GM19193 (cell line): ENCODE results near the gene GNB3.

Source experiments
- POLR2A ChIP-seq: IDR thresholded peaks from 4 replicates; pipeline ENCODE4 v1.6.1; 2011; ENCODE audit not compliant: insufficient read depth, insufficient read length; ENCODE audit errors: extremely low read depth

Gene GNB3

DNA sequence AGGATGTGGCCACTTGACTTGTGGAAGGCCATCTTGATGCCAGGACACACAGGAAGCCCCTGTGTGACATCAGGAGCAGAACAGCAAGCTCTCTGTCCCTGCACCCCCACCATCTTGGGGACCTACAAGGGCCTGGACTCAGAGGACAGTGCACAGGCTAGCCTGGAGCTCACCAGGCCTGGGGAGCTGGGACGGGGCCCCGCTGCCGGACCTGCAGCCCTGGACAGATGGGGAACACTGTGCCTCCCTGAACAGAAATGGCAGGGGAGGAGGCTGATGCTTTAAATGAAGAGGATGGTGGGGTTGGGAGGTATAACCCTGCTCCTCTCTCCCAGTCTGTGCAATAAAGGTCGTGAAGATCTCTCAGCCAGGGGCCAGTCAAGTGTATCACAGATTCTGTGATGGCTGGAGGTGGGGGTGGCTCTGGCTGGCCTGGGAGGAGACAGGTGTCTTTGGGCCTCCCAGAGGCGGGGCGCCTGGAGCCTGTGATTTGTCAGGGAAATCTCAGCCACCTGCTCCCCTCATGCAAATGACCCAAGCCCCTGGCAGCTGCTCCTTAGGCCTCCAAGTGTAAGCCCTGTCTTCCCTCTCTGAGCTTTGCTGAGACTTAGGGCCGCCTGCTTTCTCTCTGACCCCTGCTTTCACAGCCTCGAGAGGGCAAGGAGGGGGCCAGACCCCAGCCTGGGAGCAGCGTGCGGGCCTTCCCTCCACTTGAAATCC, 1.1 kb upstream of the GNB3 start:
- peak; percentile 56 for TF ChIP-seq POLR2A

DNA sequence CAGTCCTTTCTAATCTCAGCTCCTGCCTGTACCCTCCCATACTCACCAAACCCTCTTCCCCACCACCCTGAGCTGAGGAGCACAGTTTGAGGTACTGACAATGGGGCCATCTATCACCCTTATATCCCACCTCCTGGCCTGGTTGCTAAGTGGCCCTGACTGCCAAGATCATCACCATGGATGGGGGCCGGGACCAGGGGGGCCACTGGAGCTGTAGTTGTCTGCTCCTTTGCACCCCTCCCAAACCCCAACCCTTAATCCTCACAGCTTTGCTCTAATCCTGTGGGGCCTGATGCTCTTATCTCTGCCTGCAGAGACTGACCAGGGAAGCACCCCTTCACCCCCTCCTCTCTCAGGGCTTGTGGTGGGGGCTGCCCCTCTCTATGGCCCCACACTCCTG, 395 bp upstream of the GNB3 start:
- TF ChIP-seq POLR2A, result no peak

DNA sequence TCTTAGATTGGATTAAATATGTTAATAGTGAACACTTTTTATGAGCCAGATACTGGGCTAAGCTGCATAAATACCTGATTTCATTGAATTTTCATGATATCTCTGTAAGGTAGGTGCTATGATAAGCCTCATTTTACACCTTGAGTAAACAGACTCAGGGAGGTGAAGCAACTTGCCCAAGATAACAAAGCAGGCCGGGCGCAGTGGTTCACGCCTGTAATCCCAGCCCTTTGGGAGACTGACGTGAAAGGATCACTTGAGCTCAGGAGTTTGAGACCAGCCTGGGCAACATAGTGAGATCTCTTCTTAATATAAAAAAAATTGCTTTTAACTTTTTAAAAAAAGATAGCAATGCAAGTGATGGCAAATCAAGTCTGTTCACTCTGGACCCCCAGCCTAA, 1.4 kb downstream of the GNB3 start:
- TF ChIP-seq POLR2A, result no peak

DNA sequence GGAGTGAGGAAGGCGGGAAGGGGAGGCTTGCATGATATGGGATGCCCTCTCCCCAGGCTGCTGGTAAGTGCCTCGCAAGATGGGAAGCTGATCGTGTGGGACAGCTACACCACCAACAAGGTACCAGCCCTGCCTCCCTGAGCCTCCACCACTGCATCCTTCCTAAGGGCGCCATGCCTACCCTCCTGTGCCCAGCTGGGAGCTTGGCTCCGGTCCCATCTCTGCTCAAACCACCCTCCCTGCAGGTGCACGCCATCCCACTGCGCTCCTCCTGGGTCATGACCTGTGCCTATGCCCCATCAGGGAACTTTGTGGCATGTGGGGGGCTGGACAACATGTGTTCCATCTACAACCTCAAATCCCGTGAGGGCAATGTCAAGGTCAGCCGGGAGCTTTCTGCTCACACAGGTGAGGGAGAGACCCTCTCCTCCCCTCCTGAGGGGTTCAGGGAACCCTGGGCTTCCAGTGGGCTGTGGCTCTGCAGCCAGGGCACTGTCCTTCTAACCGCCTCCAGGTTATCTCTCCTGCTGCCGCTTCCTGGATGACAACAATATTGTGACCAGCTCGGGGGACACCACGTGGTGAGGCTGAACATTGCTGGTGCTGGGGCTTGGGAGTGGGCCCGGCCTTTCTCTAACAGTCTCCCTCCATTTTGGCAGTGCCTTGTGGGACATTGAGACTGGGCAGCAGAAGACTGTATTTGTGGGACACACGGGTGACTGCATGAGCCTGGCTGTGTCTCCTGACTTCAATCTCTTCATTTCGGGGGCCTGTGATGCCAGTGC, 2.6 kb downstream of the GNB3 start:
- TF ChIP-seq POLR2A, result no peak

DNA sequence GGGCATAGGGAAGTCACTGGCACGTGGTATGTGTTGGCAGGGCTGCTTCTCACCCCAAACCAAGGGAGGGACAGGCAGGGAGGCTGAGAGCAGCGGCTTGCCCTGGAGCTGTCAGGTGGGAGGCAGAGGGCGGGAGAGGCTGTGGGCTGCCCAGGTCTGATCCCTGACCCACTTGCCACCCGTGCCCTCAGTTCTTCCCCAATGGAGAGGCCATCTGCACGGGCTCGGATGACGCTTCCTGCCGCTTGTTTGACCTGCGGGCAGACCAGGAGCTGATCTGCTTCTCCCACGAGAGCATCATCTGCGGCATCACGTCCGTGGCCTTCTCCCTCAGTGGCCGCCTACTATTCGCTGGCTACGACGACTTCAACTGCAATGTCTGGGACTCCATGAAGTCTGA, 4.7 kb downstream of the GNB3 start:
- no peak for TF ChIP-seq POLR2A

DNA sequence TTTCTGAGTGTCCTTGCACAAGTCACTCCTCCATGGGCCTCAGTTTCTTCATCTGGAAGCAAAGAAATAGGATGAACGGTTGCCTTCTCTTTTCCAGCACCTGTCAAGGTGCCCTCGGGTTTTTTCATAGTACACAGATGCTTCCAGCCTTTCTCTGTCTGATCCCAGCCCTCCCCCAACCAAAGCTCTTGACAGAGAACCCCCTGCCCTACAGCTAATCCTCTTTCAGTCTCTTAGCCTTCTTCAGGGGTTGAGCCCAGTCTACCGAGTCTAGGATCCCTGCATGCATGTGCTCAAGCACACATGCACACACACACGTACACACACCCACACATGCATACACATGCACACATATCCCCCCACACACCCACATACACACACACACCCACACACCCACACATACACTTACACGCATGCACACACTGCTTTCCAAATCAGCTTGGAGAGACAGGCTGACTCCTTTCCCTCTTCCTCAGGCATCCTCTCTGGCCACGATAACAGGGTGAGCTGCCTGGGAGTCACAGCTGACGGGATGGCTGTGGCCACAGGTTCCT, 5.7 kb downstream of the GNB3 start:
- TF ChIP-seq POLR2A, result no peak

DNA sequence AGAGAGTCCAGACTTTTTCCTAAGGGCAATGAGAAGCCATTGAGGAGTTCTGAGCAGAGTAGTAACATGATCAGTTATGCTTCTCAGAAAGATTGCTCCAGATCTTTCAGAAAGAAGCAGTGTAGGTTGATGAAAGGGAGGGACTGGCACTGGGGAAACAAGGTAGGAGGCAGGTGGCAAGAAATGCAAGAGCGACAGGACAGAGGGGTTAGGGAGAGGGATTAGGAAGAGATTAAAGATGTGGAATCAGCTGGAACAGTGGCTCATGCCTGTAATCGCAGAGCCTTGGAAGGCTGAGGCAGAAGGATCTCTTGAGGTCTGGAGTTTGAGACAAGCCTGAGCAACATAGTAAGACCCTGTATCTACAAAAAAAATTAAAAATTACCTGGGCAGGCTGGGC, 7.0 kb downstream of the GNB3 start:
- no peak for TF ChIP-seq POLR2A

DNA sequence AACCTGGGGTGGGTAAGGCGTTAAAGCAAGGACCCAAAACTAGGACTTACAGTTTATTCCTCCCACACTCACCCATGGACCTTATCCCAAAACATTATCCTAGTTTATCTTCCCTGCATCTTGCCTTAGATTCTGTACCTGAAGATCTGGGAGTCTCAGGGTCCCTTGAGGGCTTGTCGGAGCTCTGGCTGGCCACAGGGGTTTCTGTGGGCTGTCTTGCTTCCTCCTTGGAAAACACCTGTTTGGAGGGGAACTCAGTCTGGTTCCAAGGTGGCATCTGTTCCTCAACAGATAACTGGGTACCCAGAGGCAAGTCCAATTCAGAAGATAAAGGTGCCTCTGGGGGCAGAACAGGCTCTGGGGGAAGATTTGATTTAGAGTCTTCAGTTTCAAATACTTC, 8.7 kb downstream of the GNB3 start:
- no peak for TF ChIP-seq POLR2A

DNA sequence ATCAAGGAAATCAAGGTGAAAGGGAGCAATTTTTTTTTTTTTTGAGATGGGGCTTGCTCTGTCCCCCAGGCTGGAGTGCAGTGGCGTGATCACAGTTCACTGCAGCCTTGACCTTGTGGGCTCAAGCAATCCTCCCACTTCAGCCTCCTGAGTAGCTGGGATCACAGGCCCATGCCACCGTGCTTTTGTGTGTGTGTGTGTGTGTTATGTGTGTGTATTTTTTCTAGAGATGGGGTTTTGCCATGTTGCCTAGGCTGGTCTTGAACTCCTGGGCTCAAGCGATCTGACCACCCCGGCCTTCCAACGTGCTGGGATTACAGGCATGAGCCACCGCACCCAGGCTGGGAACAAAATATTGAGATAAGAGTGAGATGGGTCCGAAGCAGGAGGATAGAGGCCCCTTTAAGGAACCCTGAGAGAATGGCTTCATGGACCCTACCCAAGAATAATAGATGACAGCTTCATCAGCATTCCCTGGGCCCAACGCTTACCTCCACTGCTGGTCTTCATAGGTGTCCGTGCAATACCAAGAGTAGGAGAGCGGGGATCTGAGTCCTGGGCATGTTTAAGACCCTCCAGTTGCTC, 9.3 kb downstream of the GNB3 start:
- no peak for TF ChIP-seq POLR2A

DNA sequence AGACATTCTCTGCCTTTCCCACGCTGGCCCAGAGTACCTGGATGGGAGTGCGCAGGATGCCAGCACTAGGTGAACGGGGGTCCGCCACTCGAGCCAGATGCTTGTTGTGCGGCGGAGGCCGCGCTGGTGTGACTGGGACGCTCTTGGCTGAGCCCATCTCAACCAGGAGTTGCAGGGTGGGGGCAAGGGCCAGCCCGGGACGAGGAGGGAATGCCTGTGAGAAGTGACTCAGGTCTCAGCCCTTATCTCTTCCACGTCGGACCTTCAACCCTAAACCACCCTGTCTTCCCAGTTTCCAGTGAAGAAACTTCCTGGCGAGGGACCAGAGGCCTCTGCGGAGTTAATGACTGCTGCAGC, 10.0 kb downstream of the GNB3 start:
- no peak for TF ChIP-seq POLR2A

DNA sequence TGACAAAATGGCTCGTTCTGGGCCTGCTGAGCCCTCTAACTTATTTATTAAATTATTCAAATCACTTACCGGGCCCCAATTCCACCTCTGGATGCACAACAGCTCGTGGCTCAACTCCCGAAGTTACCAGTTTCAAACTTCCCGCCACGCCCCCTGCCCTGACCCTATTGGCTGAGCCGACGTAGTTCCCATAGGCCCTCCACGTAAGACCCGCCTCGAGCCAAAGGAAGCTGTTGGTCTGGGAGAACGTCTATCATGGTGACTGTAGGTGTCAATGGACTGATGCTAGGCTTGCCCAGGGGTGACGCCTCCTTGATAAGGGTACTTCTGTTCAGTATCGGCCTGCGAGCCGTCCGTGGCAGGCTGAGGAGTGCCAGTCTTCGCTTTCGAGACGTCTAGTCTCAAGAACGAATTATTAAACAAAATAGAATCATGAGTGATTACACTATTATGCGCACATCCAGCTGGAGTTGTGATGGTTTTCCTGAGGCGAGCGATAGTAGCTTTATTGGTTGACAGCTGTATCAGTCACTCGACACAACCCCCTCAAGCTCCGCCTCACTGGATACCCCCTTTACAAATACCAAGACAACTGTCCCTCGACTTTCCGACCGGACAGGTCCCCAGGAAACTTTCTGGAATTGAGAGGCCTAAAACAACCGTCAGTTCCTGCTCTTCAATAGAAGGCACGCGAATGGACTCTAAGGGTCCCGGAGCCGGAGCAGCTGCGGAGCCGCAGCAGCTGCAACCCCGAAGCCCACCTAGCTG, 10.6 kb downstream of the GNB3 start, which contains the start of gene CDCA3:
CDCA3 (minus strand) TSS at position 134 of the 768 bp plus-strand sequence. CDS start 334 bp downstream, outside the sequence.
- peak; percentile 89 for TF ChIP-seq POLR2A

DNA sequence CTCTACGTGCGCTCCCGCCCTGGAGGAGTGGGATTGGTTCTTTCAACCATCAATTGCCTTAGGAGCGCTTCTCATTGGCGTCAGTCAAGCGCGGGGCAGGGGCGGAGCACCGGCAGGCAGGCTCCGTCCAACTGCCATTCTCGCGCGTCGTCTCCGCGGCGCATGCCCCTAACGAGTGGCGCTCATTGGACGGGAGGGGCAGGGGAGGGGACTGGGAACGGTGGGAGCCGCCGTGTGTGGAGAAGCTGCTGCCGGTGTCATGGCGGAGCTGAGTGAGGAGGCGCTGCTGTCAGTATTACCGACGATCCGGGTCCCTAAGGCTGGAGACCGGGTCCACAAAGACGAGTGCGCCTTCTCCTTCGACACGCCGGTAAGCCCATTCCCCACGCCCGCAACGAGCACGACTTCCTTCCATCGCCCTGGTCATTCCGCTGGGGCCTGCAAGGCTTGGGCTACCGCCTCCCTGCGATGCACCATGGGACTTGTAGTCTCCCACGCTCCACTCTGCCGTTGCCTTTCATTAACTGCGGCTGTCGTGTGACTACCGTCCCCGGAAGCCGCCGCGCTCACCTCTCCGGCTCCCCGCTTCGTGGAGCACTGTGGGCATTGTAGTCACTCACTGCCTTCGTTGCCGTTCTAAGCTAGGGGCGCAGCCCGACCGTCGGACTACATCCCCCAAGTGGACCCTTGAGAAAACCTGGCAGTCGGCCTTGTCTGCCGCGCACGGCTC, 11.4 kb downstream of the GNB3 start, which contains the start of gene USP5:
USP5 (plus strand) TSS at position 230 of the 730 bp plus-strand sequence; CDS start at position 260, 30 bp downstream.
- TF ChIP-seq POLR2A, result peak; percentile 86

DNA sequence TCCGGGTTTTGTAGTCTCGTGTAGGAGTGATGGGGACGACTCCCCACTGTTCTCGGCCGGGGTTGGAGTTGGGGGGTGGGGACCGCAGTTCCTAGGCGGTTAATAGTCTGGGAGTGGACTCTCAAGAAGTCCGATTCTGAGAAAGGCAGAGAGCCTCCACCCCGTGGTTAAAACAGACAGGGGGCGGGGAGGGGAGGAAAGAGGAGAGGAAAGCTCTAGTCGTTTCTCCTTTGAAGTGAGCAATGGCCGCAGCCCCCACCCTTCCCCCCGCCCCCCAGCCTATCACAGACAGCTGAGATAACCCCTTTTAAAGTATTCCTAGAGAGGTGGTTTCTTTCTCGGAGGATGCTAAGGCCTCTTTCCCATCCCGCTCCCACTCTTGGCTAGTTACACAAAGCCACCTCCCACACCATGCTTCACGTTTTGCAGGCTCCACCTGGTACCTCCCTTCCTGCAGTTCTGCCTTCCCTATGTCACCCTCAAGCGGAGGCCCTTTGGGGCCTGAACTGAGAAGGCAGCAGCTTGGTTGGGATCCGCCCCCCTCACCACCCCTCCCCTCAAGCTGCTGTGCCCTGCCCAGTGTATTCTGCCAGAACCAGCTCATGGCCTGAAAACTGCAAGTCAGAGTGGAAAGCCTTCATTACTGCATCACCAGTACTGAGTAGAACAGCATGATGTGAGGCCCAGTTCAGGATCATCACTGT, 12.1 kb downstream of the GNB3 start:
- no peak for TF ChIP-seq POLR2A
